ENCODE data around the gene PIAS4. TPM values are rescaled to one million over a fixed set of nuclear protein-coding genes. Genes with fewer than 3 reads are reported as not detected.
"Not testable (repeated sequence)": the region's sequence is repeated elsewhere in the genome, so short reads cannot be mapped to it uniquely, and the experiment has no call there.

PIAS4 gene
- total RNA-seq, 1 experiment from 2014 or later = 31.5 TPM

GRCh38 chr19:3998667-3999412 lies 8.7 kb upstream of the PIAS4 start:
- not testable (repeated sequence) for DNase-seq (ENCODE audit: low read depth)

GRCh38 chr19:4000798-4001197 lies 6.7 kb upstream of the PIAS4 start:
- not testable (repeated sequence) for DNase-seq (ENCODE audit: low read depth)

- DNase-seq (ENCODE audit: low read depth) = not testable (repeated sequence)
These were observed 2.1 kb upstream of the PIAS4 start for GRCh38 chr19:4005436-4005835.

GRCh38 chr19:4007836-4008539 lies 452 bp downstream of the PIAS4 start:
- peak; percentile 41 for DNase-seq (ENCODE audit: low read depth)

GRCh38 chr19:4009990-4010807 lies 2.7 kb downstream of the PIAS4 start:
- no peak for DNase-seq (ENCODE audit: low read depth)

- DNase-seq (ENCODE audit: low read depth) = no peak
These were observed 3.2 kb downstream of the PIAS4 start for GRCh38 chr19:4010808-4011110.

GRCh38 chr19:4011430-4011829 lies 3.9 kb downstream of the PIAS4 start:
- not testable (repeated sequence) for DNase-seq (ENCODE audit: low read depth)

GRCh38 chr19:4012092-4012974 lies 4.8 kb downstream of the PIAS4 start:
- DNase-seq (ENCODE audit: low read depth) = no peak

GRCh38 chr19:4012975-4013634 lies 5.6 kb downstream of the PIAS4 start:
- DNase-seq (ENCODE audit: low read depth) = no peak

GRCh38 chr19:4013886-4014540 lies 6.5 kb downstream of the PIAS4 start:
- DNase-seq (ENCODE audit: low read depth) = no peak

- DNase-seq (ENCODE audit: low read depth) = no peak
These were observed 7.3 kb downstream of the PIAS4 start for GRCh38 chr19:4014541-4015491.

- no peak for DNase-seq (ENCODE audit: low read depth)
These were observed 8.3 kb downstream of the PIAS4 start for GRCh38 chr19:4015705-4016402.

- no peak for DNase-seq (ENCODE audit: low read depth)
These were observed 8.9 kb downstream of the PIAS4 start for GRCh38 chr19:4016486-4016885.

- DNase-seq (ENCODE audit: low read depth) = no peak
These were observed 9.5 kb downstream of the PIAS4 start for GRCh38 chr19:4016903-4017638.

GRCh38 chr19:4018140-4018613 lies 10.6 kb downstream of the PIAS4 start:
- DNase-seq (ENCODE audit: low read depth) = no peak

GRCh38 chr19:4018775-4019504 lies 11.4 kb downstream of the PIAS4 start:
- no peak for DNase-seq (ENCODE audit: low read depth)

- no peak for DNase-seq (ENCODE audit: low read depth)
These were observed 12.0 kb downstream of the PIAS4 start for GRCh38 chr19:4019578-4019977.
